Esophagus muscularis mucosa (tissue), 4 donors: ENCODE measurements around the gene TP53RK. TPM values are rescaled to one million over a fixed set of nuclear protein-coding genes. Genes with fewer than 3 reads are reported as not detected.

ENCODE experiments used
- DNase-seq: peaks from one replicate; pipeline ENCODE4 v3.0.0-alpha.2; 2017; ENCODE audit errors: extremely low spot score
- H3K27ac ChIP-seq, 4 donors: fragments of 200-600 bp; sonication (generic); replicated peaks in 1 of 4; 1 replicate in 3 of 4; 2 replicates in 1 of 4; pipeline ENCODE4 v1.5.1; 2016 to 2019; ENCODE audit warnings: mild to moderate bottlenecking in 1 of 4
- H3K27me3 ChIP-seq, 4 donors: fragments of 200-600 bp; sonication (generic); one replicate each; pipeline versions ENCODE4 v1.5.1 to v1.6.0; 2016 to 2019
- H3K36me3 ChIP-seq, 4 donors: fragments of 200-600 bp; sonication (generic); one replicate each; pipeline ENCODE4 v1.5.1; 2016 to 2019
- H3K4me1 ChIP-seq, 4 donors: fragments of 200-600 bp; sonication (generic); one replicate each; pipeline ENCODE4 v1.5.1; 2016 to 2019
- H3K4me3 ChIP-seq, 4 donors: fragments of 200-600 bp; sonication (generic); 1 replicate in 2 of 4; 2 replicates in 2 of 4; pipeline ENCODE4 v1.5.1; 2016 to 2019; ENCODE audit warnings: mild to moderate bottlenecking in 4 of 4, moderate library complexity in 1 of 4
- H3K9me3 ChIP-seq, 4 donors: fragments of 200-600 bp; sonication (generic); 1 replicate in 3 of 4; 2 replicates in 1 of 4; pipeline ENCODE4 v1.5.1; 2016 to 2019
- EP300 ChIP-seq: sonication (generic); formaldehyde crosslinking; IDR thresholded peaks from one replicate; pipeline ENCODE4 v1.6.1; 2017; ENCODE audit warnings: antibody characterized with exemption
- POLR2A ChIP-seq: fragments of 450-650 bp; IDR thresholded peaks from one replicate; pipeline ENCODE4 v1.6.1; 2017; ENCODE audit warnings: antibody characterized with exemption, moderate library complexity, mild to moderate bottlenecking, low read depth
- POLR2AphosphoS5 ChIP-seq, 2 donors: sonication (generic); formaldehyde crosslinking; IDR thresholded peaks; one replicate each; pipeline ENCODE4 v1.6.1; 2017; ENCODE audit warnings: antibody characterized with exemption in 2 of 2
- WGBS: methylation state at CpG from one replicate; pipeline ENCODE4 v1.1.5; 2018; 5-methylcytosine and 5-hydroxymethylcytosine counted together
- intact Hi-C: fragments of 100-400 bp; cut with DNase I; formaldehyde crosslinking; loops from one replicate; pipeline ENCODE4 v1.15.1; 2023
- total RNA-seq, 4 donors: library from RNA; depleted of rRNA; stranded (reverse); fragments of >200 nt; gene quantifications; one replicate each; pipeline versions ENCODE4 v1.1.0 to v1.2.1, GENCODE V29; 2016
- TF ChIP-seq, protein P1 (sequence below), 3 experiments: fragments of 200-600 bp in 2 of 3; fragments of 450-650 bp in 1 of 3; sonication (generic) in 2 of 3; IDR thresholded peaks; one replicate each; pipeline ENCODE4 v1.5.1; 2017 to 2019; ENCODE audit warnings: antibody characterized with exemption in 3 of 3, mild to moderate bottlenecking in 2 of 3, moderate library complexity in 1 of 3

The TP53RK gene
- total RNA-seq, 4 donors from 2014 or later: 19.9 to 22.2 (median 21.0) TPM

DNA sequence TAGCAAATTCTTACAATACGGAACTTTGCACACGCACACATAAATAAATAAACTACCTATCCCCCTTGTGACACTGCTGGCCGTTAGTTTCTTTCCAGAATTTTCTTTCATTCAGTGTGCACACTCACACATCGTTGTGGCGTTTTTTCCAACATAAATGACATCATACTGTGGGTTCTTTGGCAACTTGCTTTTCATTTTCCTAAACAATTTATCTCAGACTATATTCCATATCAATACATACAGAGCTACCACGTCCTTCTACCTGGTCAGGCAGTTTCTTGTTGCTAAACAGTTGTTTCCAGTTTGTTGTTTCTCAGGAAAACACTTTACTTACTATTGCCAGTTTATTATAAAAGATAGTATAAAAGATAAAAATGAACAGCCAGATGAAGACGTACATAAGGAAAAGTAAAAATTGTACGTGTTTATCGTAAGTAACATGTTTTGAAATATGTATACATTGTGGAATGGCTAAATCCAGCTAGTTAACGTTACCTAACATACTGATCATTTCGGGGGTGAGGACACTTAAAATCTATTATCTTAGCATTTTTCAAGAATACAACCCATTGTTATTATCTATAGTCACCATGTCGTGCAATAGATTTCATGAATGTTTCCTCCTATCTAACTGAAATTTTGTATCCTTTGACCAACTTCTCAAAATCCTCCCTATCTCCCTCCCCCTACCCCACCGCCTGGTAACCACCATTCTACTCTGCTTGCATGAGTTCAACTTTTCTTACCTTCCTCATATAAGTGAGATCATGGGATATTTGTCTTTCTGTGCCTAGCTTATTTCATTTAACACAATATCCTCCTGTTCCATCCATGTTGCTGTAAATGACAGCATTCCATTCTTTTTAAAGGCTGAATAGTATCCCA lies 1.2 kb upstream of the TP53RK start:
- Histone ChIP-seq H3K9me3 (no peaks in the 10 kb centered on the region), H3K27ac (peak overlapping the region; percentile 94 to 99 (median 97)), H3K36me3 (peaks cover 0 to 15% (median 11%) of the 10 kb centered on the region in 4 donors), H3K27me3 (no peaks in the 10 kb centered on the region), H3K4me3 (peak overlapping the region; percentile 70 to 93 (median 88)), H3K4me1 (peaks cover 19 to 35% (median 31%) of the 10 kb centered on the region in 4 donors)
- no peak for TF ChIP-seq EP300
- TF ChIP-seq, protein P1, sequence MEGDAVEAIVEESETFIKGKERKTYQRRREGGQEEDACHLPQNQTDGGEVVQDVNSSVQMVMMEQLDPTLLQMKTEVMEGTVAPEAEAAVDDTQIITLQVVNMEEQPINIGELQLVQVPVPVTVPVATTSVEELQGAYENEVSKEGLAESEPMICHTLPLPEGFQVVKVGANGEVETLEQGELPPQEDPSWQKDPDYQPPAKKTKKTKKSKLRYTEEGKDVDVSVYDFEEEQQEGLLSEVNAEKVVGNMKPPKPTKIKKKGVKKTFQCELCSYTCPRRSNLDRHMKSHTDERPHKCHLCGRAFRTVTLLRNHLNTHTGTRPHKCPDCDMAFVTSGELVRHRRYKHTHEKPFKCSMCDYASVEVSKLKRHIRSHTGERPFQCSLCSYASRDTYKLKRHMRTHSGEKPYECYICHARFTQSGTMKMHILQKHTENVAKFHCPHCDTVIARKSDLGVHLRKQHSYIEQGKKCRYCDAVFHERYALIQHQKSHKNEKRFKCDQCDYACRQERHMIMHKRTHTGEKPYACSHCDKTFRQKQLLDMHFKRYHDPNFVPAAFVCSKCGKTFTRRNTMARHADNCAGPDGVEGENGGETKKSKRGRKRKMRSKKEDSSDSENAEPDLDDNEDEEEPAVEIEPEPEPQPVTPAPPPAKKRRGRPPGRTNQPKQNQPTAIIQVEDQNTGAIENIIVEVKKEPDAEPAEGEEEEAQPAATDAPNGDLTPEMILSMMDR (IDR thresholded peaks at IDR 0.05): no peak
- 56% methylated on average over 13 of the region's 13 CpGs for WGBS
- no peak for DNase-seq
- intact Hi-C loops: no loop called here

GRCh38 chr20:46689754-46690085 lies 476 bp upstream of the TP53RK start:
- intact Hi-C loops: no loop called here
- Histone ChIP-seq H3K9me3 (no peaks in the 10 kb centered on the region), H3K4me1 (peaks cover 19 to 42% (median 36%) of the 10 kb centered on the region in 4 donors), H3K27ac (peak overlapping the region; percentile 94 to 99 (median 97)), H3K36me3 (peaks cover 0 to 18% (median 12%) of the 10 kb centered on the region in 4 donors), H3K27me3 (no peaks in the 10 kb centered on the region), H3K4me3 (peak overlapping the region; percentile 70 to 93 (median 88))
- 0% methylated on average over 12 of the region's 12 CpGs for WGBS
- TF ChIP-seq POLR2AphosphoS5 (IDR thresholded peaks at IDR 0.05) (peak in 1 of 2 donors; percentile 67), EP300 (no peak)
- DNase-seq: no peak

- Histone ChIP-seq H3K9me3 (no peaks in the 10 kb centered on the region), H3K27ac (peak overlapping the region; percentile 94 to 99 (median 97)), H3K27me3 (no peaks in the 10 kb centered on the region), H3K36me3 (peaks cover 0 to 18% (median 12%) of the 10 kb centered on the region in 4 donors), H3K4me3 (peak overlapping the region; percentile 70 to 93 (median 88)), H3K4me1 (peaks cover 22 to 53% (median 49%) of the 10 kb centered on the region in 4 donors)
- TF ChIP-seq POLR2AphosphoS5 (IDR thresholded peaks at IDR 0.05): no peak
- no peak for TF ChIP-seq EP300
- TF ChIP-seq POLR2A: no peak
- TF ChIP-seq, protein P1 (IDR thresholded peaks at IDR 0.05): no peak
- WGBS: 18% methylated on average over 20 of the region's 20 CpGs
- no peak for DNase-seq
- intact Hi-C loops: no loop called here
Observed at GRCh38 chr20:46688151-46689081, 828 bp downstream of the TP53RK start.

- TF ChIP-seq POLR2A: no peak
- peak in 1 of 2 donors; percentile 47 for TF ChIP-seq POLR2AphosphoS5 (IDR thresholded peaks at IDR 0.05)
- Histone ChIP-seq H3K9me3 (no peaks in the 10 kb centered on the region), H3K27ac (peak overlapping the region; percentile 59 to 77 (median 66)), H3K4me3 (peak overlapping the region; percentile 44 to 50 (median 47)), H3K4me1 (peaks cover 31 to 72% (median 63%) of the 10 kb centered on the region in 4 donors), H3K36me3 (peaks cover 0 to 22% (median 17%) of the 10 kb centered on the region in 4 donors), H3K27me3 (no peaks in the 10 kb centered on the region)
- DNase-seq: no peak
- 48% methylated on average over 23 of the region's 23 CpGs for WGBS
- intact Hi-C loops: loop anchor here (5.0 kb wide), 1 partner anchor 112 kb away; no protein-coding TSS in a partner anchor
Observed at GRCh38 chr20:46683939-46684750, 5.1 kb downstream of the TP53RK start.

DNA sequence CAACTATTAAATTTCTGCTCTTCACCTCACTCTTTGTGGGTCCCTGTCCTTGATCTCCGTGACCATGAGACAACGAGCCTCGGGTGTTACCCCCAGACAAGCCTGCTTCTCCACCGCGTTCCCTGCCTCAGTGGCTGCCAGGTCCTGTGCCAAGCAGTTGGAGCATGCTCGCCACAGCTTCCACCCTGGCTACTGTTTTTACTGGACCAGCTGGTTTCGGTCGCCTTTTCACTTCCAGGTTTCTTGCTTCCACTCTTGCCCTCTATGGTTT lies 5.6 kb downstream of the TP53RK start:
- DNase-seq: no peak
- peaks cover 0 to 22% (median 17%) of the 10 kb centered on the region in 4 donors for H3K36me3 ChIP-seq
- H3K4me1 ChIP-seq: peaks cover 31 to 71% (median 62%) of the 10 kb centered on the region in 4 donors
- TF ChIP-seq POLR2A (no peak), POLR2AphosphoS5 (IDR thresholded peaks at IDR 0.05) (no peak), EP300 (no peak)
- TF ChIP-seq, protein P1 (IDR thresholded peaks at IDR 0.05): no peak
- no peaks in the 10 kb centered on the region for H3K27me3 ChIP-seq
- H3K4me3 ChIP-seq: peak overlapping the region; percentile 44 to 50 (median 47)
- peak overlapping the region; percentile 59 to 77 (median 66) for H3K27ac ChIP-seq
- intact Hi-C loops: loop anchor here (5.0 kb wide), 1 partner anchor 111 kb away; no protein-coding TSS in a partner anchor
- no peaks in the 10 kb centered on the region for H3K9me3 ChIP-seq
- 27% methylated on average over 8 of the region's 8 CpGs for WGBS
